ENCODE data around the gene SHC1.

SHC1 gene

GRCh38 chr1:154935749-154936554, 34.6 kb downstream of the SHC1 start:
- no peak for DNase-seq

GRCh38 chr1:154934358-154934948, 36.1 kb downstream of the SHC1 start:
- no peak for DNase-seq

DNA sequence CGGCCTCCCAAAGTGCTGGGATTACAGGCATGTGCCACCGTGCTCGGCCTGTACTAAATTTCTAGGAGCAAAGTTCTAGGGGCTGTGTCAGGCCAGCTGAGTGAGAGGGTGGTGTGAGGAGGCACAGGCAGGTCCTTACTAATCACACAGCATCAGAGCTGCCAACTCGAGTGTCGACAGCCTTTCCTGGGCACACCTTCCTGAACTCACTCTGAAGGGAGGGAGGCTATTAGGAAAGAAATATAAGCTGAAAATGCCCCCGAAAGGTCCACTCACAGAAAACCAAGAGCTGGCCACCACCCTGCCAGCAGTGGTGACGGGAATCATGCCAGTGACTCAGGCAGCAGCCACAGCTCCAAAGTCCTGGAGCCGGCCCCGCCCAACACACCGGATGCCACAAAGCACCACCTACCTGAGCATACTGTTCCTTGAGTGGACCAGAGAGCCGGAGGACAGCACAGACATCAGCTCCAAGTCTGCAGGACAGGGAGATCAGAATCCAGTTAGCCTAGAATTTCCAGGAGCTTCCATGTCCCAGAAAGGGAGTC, 38.5 kb downstream of the SHC1 start:
- no peak for DNase-seq

DNA sequence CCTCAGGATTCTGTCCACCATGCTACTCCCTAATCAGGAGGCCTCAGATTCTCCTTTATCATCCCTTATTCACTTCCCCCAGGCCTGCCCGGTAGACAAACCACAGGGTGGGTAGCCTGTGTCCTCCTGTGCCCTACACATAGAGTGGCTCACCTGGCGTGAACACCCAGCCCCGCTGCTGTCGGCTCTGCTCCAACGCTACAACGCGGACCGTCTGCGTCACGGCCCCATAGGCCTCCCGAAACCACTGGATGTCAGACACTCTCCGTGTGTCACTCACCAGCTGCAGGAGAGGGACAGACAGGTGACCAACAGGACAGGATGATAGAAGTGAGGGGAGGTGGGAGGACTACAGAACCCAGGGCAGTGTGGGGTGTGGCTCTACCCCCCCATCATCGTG, 44.3 kb downstream of the SHC1 start:
- DNase-seq: no peak

GRCh38 chr1:154925335-154926170, 45.0 kb downstream of the SHC1 start:
- no peak for DNase-seq

DNA sequence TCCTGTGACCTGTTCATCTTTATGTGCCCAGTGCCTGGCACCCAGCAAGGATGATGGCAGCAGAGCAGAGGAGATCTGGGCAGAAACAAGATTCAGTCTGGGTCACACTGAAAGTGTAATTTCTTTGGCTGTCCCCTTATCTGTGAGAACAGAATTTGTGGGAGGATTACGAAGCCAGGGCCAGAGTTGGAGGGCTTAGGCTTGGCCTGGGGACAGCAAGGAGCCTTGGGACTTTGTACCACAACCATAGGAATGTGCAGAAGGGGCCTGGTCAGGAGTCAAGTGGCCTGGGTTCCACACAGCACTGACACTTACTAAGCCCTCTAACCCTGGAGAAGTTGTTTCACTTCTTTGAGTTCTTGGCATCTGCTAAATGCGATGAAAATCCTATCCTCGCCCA, 46.9 kb downstream of the SHC1 start:
- DNase-seq: no peak

GRCh38 chr1:154913273-154913672, 57.3 kb downstream of the SHC1 start:
- no peak for DNase-seq

GRCh38 chr1:154912755-154913154, 57.8 kb downstream of the SHC1 start:
- no peak for DNase-seq
